Measurements from ENCODE around the gene PHC3.

DNA sequence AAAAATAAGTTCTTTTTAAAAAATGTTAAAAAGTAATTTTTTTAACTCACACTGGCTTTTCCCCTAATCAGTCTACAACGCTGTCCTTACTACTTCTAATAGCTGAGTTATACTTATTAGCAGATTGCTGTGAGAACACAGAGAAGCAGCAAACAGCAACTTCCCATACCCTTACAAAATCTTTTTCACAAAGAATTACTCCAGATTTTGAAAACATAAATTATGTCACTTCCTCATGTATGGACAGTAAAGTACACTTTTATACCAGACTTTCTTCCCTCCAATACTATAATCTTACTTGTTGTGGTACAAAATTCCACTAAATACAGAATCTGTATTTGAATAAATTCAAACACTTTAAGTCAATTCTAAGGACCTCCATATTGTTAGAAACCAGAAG, 2.1 kb downstream of the PHC3 start:
- no peak for TF ChIP-seq POLR2A (IDR thresholded peaks at IDR 0.05)
- TF ChIP-seq, protein P1, sequence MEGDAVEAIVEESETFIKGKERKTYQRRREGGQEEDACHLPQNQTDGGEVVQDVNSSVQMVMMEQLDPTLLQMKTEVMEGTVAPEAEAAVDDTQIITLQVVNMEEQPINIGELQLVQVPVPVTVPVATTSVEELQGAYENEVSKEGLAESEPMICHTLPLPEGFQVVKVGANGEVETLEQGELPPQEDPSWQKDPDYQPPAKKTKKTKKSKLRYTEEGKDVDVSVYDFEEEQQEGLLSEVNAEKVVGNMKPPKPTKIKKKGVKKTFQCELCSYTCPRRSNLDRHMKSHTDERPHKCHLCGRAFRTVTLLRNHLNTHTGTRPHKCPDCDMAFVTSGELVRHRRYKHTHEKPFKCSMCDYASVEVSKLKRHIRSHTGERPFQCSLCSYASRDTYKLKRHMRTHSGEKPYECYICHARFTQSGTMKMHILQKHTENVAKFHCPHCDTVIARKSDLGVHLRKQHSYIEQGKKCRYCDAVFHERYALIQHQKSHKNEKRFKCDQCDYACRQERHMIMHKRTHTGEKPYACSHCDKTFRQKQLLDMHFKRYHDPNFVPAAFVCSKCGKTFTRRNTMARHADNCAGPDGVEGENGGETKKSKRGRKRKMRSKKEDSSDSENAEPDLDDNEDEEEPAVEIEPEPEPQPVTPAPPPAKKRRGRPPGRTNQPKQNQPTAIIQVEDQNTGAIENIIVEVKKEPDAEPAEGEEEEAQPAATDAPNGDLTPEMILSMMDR (IDR thresholded peaks at IDR 0.05), result no peak
- no peak for TF ChIP-seq POLR2AphosphoS5 (IDR thresholded peaks at IDR 0.05)
- no peak for TF ChIP-seq EP300 (IDR thresholded peaks at IDR 0.05)
